Mesendoderm (in vitro differentiated cells): ENCODE results near the gene RAB33A.

Experiments used
- DNase-seq: peaks from one replicate; pipeline ENCODE4 v3.0.0; 2013
- H2AK5ac ChIP-seq: 2 replicates; pipeline ENCODE4 v1.6.1; 2013; ENCODE audit warnings: low read length, inconsistent platforms
- H2BK120ac ChIP-seq: 2 replicates; pipeline ENCODE4 v1.6.1; 2013; ENCODE audit warnings: low read depth, mild to moderate bottlenecking, low read length, moderate library complexity, mixed read lengths
- H2BK15ac ChIP-seq: replicated peaks from 2 replicates; pipeline ENCODE4 v1.6.1; 2013; ENCODE audit warnings: low read depth, mild to moderate bottlenecking, moderate library complexity
- H2BK5ac ChIP-seq: 2 replicates; pipeline ENCODE4 v1.6.1; 2013; ENCODE audit warnings: low read length, inconsistent platforms
- H3K18ac ChIP-seq: 2 replicates; pipeline ENCODE4 v1.6.1; 2013; ENCODE audit warnings: mild to moderate bottlenecking, low read length, mixed read lengths
- H3K23ac ChIP-seq: one replicate; pipeline ENCODE4 v1.6.1; 2013; ENCODE audit warnings: low read length
- H3K27ac ChIP-seq: 2 replicates; pipeline ENCODE4 v1.5.1; 2013; ENCODE audit warnings: low read depth, mild to moderate bottlenecking, inconsistent platforms, low read length, moderate library complexity
- H3K27me3 ChIP-seq: 2 replicates; pipeline ENCODE4 v1.6.1; 2013; ENCODE audit warnings: low read length, control low read depth, mild to moderate bottlenecking, inconsistent platforms; ENCODE audit not compliant: insufficient read depth, poor library complexity
- H3K36me3 ChIP-seq: 2 replicates; pipeline ENCODE4 v1.6.1; 2013; ENCODE audit warnings: low read length, inconsistent platforms; ENCODE audit not compliant: control insufficient read depth, insufficient read depth
- H3K4ac ChIP-seq: one replicate; pipeline ENCODE4 v1.6.1; 2013; ENCODE audit warnings: low read depth, mild to moderate bottlenecking, low read length, moderate library complexity
- H3K4me1 ChIP-seq: 2 replicates; pipeline ENCODE4 v1.6.1; 2013; ENCODE audit warnings: low read depth, low read length, inconsistent platforms; ENCODE audit not compliant: control insufficient read depth
- H3K4me2 ChIP-seq: 2 replicates; pipeline ENCODE4 v1.6.1; 2013; ENCODE audit warnings: low read length
- H3K4me3 ChIP-seq: 2 replicates; pipeline ENCODE4 v1.5.1; 2013; ENCODE audit warnings: mild to moderate bottlenecking, low read length
- H3K56ac ChIP-seq: one replicate; pipeline ENCODE4 v1.6.1; 2013; ENCODE audit warnings: low read length
- H3K79me1 ChIP-seq: 2 replicates; pipeline ENCODE4 v1.6.1; 2013; ENCODE audit warnings: low read length, inconsistent platforms
- H3K79me2 ChIP-seq: 2 replicates; pipeline ENCODE4 v1.6.1; 2013; ENCODE audit warnings: mild to moderate bottlenecking, low read length; ENCODE audit not compliant: control insufficient read depth, insufficient read depth
- H3K9ac ChIP-seq: 2 replicates; pipeline ENCODE4 v1.6.1; 2013; ENCODE audit warnings: low read length, inconsistent platforms
- H4K5ac ChIP-seq: one replicate; pipeline ENCODE4 v1.6.1; 2013; ENCODE audit warnings: low read length
- H4K8ac ChIP-seq: one replicate; pipeline ENCODE4 v1.6.1; 2013; ENCODE audit warnings: low read depth, mild to moderate bottlenecking, control low read depth, low read length, moderate library complexity
- WGBS: extraction: QIAGEN DNeasy Blood & Tissue Kit; methylation state at CpG from one replicate; pipeline ENCODE4 v1.1.7; 2013; ENCODE audit warnings: low lambda C conversion rate, missing lambda C conversion rate; ENCODE audit not compliant: insufficient coverage; ENCODE audit errors: extremely low coverage; 5-methylcytosine and 5-hydroxymethylcytosine counted together

RAB33A gene

DNA sequence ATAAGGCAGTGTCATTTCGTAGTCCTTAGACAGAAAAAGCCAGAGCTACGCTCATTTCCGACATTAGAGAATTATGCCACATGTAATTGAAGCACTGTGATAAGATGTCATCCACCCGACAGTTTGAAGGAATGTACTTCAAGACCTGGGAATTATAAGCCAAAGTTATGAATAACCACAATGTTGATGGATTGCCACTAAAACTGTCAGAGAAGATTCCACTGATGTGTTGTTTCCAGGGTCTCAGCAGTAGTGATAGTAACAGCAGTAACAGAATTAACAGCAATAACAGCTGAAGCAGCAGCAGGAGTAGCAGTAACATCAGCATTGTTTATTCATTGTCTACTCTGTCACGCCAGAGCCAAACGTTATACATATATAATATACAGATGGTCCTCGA is 24.7 kb downstream of the RAB33A start:
- no peak overlapping the region for H3K27ac ChIP-seq

DNA sequence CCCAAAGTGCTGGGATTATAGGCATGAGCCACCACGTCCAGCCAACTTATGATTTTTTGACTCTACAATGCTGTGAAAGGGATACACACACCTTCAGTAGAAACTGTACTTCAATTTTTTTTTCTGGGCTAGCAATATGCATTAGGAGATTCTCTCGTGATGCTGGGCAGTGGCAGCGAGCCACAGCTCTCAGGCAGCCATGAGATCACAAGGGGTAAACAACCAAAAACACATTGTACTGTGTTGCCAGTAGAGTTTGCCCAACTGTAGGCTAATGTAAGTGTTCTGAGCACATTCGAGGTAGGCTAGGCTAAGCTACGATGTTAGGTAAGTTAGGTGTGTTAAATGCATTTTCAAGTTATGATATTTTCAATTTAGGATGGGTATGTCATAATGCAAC is 25.7 kb downstream of the RAB33A start:
- H2BK15ac ChIP-seq = no peak overlapping the region
- no peaks in the 10 kb centered on the region for H3K79me2 ChIP-seq
- H4K8ac ChIP-seq = no peak overlapping the region
- H3K27me3 ChIP-seq = no peaks in the 10 kb centered on the region
- H3K4ac ChIP-seq = no peak overlapping the region
- no peak overlapping the region for H3K4me2 ChIP-seq
- H3K9ac ChIP-seq = no peak overlapping the region
- H3K79me1 ChIP-seq = no peaks in the 10 kb centered on the region
- DNase-seq = no peak
- no peaks in the 10 kb centered on the region for H3K4me1 ChIP-seq
- H3K18ac ChIP-seq = no peak overlapping the region
- H2BK120ac ChIP-seq = no peak overlapping the region
- no peak overlapping the region for H3K27ac ChIP-seq
- H3K36me3 ChIP-seq = no peaks in the 10 kb centered on the region
- H2BK5ac ChIP-seq = no peak overlapping the region
- H3K4me3 ChIP-seq = no peak overlapping the region
- no CpG with 5 or more reads among the region's 5 CpGs for WGBS
- no peak overlapping the region for H3K56ac ChIP-seq
- H4K5ac ChIP-seq = no peak overlapping the region
- no peak overlapping the region for H2AK5ac ChIP-seq
- no peak overlapping the region for H3K23ac ChIP-seq

More for the DNA sequence above, 24.7 kb downstream of the RAB33A start:
- H3K79me2 ChIP-seq = no peaks in the 10 kb centered on the region
- H3K4me2 ChIP-seq = no peak overlapping the region
- no peak overlapping the region for H3K4me3 ChIP-seq
- no peak overlapping the region for H3K4ac ChIP-seq
- WGBS = no CpG with 5 or more reads among the region's 7 CpGs
- H3K18ac ChIP-seq = no peak overlapping the region
- H3K27me3 ChIP-seq = no peaks in the 10 kb centered on the region
- no peak overlapping the region for H3K56ac ChIP-seq
- H2BK120ac ChIP-seq = no peak overlapping the region
- no peak overlapping the region for H4K8ac ChIP-seq
- no peak overlapping the region for H4K5ac ChIP-seq
- H2BK15ac ChIP-seq = no peak overlapping the region
- no peak overlapping the region for H2AK5ac ChIP-seq
- H2BK5ac ChIP-seq = no peak overlapping the region
- no peaks in the 10 kb centered on the region for H3K4me1 ChIP-seq
- no peak overlapping the region for H3K23ac ChIP-seq
- H3K9ac ChIP-seq = no peak overlapping the region
- no peak for DNase-seq
- H3K79me1 ChIP-seq = no peaks in the 10 kb centered on the region
- H3K36me3 ChIP-seq = no peaks in the 10 kb centered on the region

DNA sequence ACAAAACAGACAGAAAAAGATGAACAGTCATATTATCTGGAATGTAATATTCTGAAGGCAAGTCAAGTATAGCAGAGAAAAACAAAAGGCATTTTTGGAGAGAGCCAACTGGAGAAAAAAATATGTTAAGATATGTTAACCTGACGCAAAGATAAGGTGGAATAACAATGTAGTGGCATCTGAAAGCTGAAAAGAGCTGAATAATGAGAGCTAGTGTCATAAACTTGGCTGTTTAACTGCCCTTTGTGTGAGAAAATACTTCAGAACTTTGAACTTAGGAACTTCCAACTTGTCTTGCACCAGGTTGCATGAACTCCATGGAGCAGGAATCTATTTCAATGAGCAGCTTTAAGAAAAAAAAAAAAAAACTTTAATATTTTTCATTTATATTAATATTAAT is 32.9 kb downstream of the RAB33A start:
- no peak overlapping the region for H4K8ac ChIP-seq
- DNase-seq = no peak
- H3K18ac ChIP-seq = no peak overlapping the region
- no CpG with 5 or more reads among the region's 1 CpG for WGBS
- H3K4me1 ChIP-seq = no peaks in the 10 kb centered on the region
- H3K23ac ChIP-seq = no peak overlapping the region
- H3K4me3 ChIP-seq = no peak overlapping the region
- no peak overlapping the region for H4K5ac ChIP-seq
- no peak overlapping the region for H2BK5ac ChIP-seq
- no peaks in the 10 kb centered on the region for H3K79me2 ChIP-seq
- no peak overlapping the region for H2BK15ac ChIP-seq
- no peak overlapping the region for H2AK5ac ChIP-seq
- no peaks in the 10 kb centered on the region for H3K79me1 ChIP-seq
- no peak overlapping the region for H2BK120ac ChIP-seq
- H3K27me3 ChIP-seq = no peaks in the 10 kb centered on the region
- no peaks in the 10 kb centered on the region for H3K36me3 ChIP-seq
- no peak overlapping the region for H3K56ac ChIP-seq
- H3K4ac ChIP-seq = no peak overlapping the region
- H3K27ac ChIP-seq = no peak overlapping the region
- no peak overlapping the region for H3K9ac ChIP-seq
- H3K4me2 ChIP-seq = no peak overlapping the region

DNA sequence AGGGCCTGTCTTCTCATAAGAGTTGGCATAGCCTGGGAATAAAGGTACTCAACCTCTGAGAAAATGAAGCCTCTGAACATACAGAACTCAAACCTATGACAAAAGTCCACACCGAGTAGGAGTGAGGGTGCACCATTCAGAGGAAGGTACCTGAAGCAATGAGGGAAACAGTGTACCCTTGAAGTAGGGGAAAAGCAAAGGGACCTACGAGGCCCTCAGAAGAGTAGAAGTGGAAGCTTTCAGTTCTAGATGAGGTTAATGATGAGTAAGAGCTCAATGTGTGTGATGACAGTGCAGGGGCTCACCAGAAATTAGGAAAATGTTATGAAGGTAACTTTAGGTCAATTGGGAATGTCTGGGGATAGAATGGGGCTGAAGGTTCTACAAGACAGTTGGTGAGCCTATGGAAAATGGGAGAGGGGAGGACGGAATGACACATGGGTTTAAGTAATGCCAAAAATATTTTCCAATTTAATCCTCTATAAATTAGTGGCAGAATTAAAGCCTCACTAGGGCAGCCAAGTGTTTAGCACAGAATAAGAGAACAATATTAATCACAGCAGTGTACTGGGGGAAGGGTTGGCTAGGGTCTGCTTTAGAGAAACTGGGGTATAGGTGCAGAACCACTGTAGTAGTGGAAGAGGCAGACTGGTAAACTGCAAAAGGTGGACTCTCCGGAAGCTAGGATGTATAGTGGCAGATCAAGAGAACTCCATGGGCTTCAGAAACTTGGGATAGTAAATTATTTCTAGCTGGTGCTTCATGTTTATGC is 39.8 kb downstream of the RAB33A start:
- Histone ChIP-seq H2BK120ac (no peak overlapping the region), H4K8ac (no peak overlapping the region), H4K5ac (no peak overlapping the region), H2BK5ac (no peak overlapping the region), H3K79me1 (no peaks in the 10 kb centered on the region), H3K27ac (no peak overlapping the region), H2AK5ac (no peak overlapping the region), H3K36me3 (no peaks in the 10 kb centered on the region), H3K4me1 (no peaks in the 10 kb centered on the region), H3K9ac (no peak overlapping the region), H3K4me2 (no peak overlapping the region), H2BK15ac (no peak overlapping the region), H3K27me3 (no peaks in the 10 kb centered on the region), H3K18ac (no peak overlapping the region), H3K79me2 (no peaks in the 10 kb centered on the region), H3K4me3 (no peak overlapping the region), H3K23ac (no peak overlapping the region), H3K4ac (no peak overlapping the region), H3K56ac (no peak overlapping the region)
- DNase-seq = no peak
- no CpG with 5 or more reads among the region's 4 CpGs for WGBS

DNA sequence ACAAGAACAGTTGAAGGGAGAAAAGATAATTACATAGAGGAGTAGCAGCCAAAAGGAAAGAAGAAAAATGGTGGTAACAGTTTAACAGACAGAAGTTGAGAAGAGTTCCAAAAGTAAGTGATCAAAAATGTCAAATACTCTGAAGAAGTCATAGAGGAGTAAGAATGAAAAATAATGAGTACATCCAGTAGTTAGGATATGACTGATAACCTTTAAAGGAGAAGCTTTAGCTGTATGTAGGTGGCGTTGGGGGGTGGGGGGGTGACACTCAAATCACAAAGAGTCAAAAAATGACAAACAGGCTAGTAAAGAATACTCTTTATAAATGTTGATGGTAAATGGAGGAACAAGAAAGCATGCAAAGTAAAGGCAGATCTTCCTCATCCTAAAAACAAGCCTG is 40.6 kb downstream of the RAB33A start:
- H2BK15ac ChIP-seq = no peak overlapping the region

GRCh38 chrX:130213376-130213775 is 41.6 kb downstream of the RAB33A start:
- H3K4ac ChIP-seq = no peak overlapping the region

More for the DNA sequence above, 40.6 kb downstream of the RAB33A start:
- no peak overlapping the region for H4K8ac ChIP-seq
- no peak overlapping the region for H3K4ac ChIP-seq
- no peak overlapping the region for H3K4me2 ChIP-seq
- H2BK120ac ChIP-seq = no peak overlapping the region
- H2AK5ac ChIP-seq = no peak overlapping the region
- H3K27me3 ChIP-seq = no peaks in the 10 kb centered on the region
- no peak overlapping the region for H3K9ac ChIP-seq
- no peak overlapping the region for H2BK5ac ChIP-seq
- no peak overlapping the region for H3K56ac ChIP-seq
- no peaks in the 10 kb centered on the region for H3K79me2 ChIP-seq
- H4K5ac ChIP-seq = no peak overlapping the region
- no peaks in the 10 kb centered on the region for H3K36me3 ChIP-seq
- H3K27ac ChIP-seq = no peak overlapping the region
- no peak overlapping the region for H3K23ac ChIP-seq
- H3K4me3 ChIP-seq = no peak overlapping the region
- no CpG with 5 or more reads among the region's 1 CpG for WGBS
- no peak overlapping the region for H3K18ac ChIP-seq
- no peaks in the 10 kb centered on the region for H3K4me1 ChIP-seq
- H3K79me1 ChIP-seq = no peaks in the 10 kb centered on the region
- no peak for DNase-seq

More at GRCh38 chrX:130213376-130213775, 41.6 kb downstream of the RAB33A start:
- Histone ChIP-seq H3K9ac (no peak overlapping the region), H3K79me2 (no peaks in the 10 kb centered on the region), H3K27ac (no peak overlapping the region), H3K18ac (no peak overlapping the region), H3K56ac (no peak overlapping the region), H3K79me1 (no peaks in the 10 kb centered on the region), H3K4me3 (no peak overlapping the region), H2BK120ac (no peak overlapping the region), H2AK5ac (no peak overlapping the region), H3K23ac (no peak overlapping the region), H3K36me3 (no peaks in the 10 kb centered on the region), H2BK15ac (no peak overlapping the region), H3K4me2 (no peak overlapping the region), H4K5ac (no peak overlapping the region), H3K27me3 (no peaks in the 10 kb centered on the region), H2BK5ac (no peak overlapping the region), H4K8ac (no peak overlapping the region), H3K4me1 (no peaks in the 10 kb centered on the region)
- DNase-seq = no peak
- WGBS = no CpG with 5 or more reads among the region's 2 CpGs
